Thymus (tissue), 11 donors: ENCODE data around the gene LOXL3. TPM values are rescaled to one million over a fixed set of nuclear protein-coding genes. Genes with fewer than 3 reads are reported as not detected.

Source experiments
- DNase-seq, 9 donors: peaks; one replicate each; pipeline ENCODE4 v3.0.0-alpha.2; 2013; ENCODE audit warnings: low spot score in 9 of 9, low read depth in 6 of 9, missing footprints in 1 of 9
- H3K27ac ChIP-seq, 2 donors: one replicate each; pipeline ENCODE4 v1.5.1; 2013; ENCODE audit warnings: control low read depth in 1 of 2, low read depth in 1 of 2, low read length in 1 of 2, mild to moderate bottlenecking in 1 of 2, moderate library complexity in 1 of 2
- H3K27me3 ChIP-seq, 2 donors: one replicate each; pipeline ENCODE4 v1.5.1; 2013; ENCODE audit warnings: low read length in 1 of 2; ENCODE audit not compliant: control insufficient read depth in 2 of 2, insufficient read depth in 1 of 2
- H3K36me3 ChIP-seq, 2 donors: one replicate each; pipeline ENCODE4 v1.5.1; 2013; ENCODE audit warnings: low read length in 1 of 2, mild to moderate bottlenecking in 1 of 2, moderate library complexity in 1 of 2; ENCODE audit not compliant: control insufficient read depth in 2 of 2, insufficient read depth in 2 of 2
- H3K4me1 ChIP-seq, 2 donors: one replicate each; pipeline ENCODE4 v1.5.1; 2013; ENCODE audit warnings: low read length in 2 of 2; ENCODE audit not compliant: control insufficient read depth in 2 of 2, insufficient read depth in 2 of 2
- H3K4me3 ChIP-seq, 2 donors: one replicate each; pipeline ENCODE4 v1.5.1; 2013; ENCODE audit warnings: low read length in 2 of 2, control low read depth in 1 of 2, mild to moderate bottlenecking in 1 of 2
- H3K9me3 ChIP-seq, 2 donors: one replicate each; pipeline ENCODE4 v1.5.1; 2013; ENCODE audit warnings: low read length in 1 of 2, mild to moderate bottlenecking in 1 of 2; ENCODE audit not compliant: control insufficient read depth in 2 of 2, insufficient read depth in 1 of 2
- WGBS: extraction: QIAGEN DNeasy Blood & Tissue Kit; methylation state at CpG from one replicate; pipeline ENCODE4 v1.1.7; 2013; 5-methylcytosine and 5-hydroxymethylcytosine counted together
- polyA plus RNA-seq: library from polyadenylated mRNA; stranded (reverse); fragments of 200-250 nt; gene quantifications from one replicate; pipeline ENCODE4 v1.2.3, GENCODE V29; 2013
- total RNA-seq: library from RNA; stranded (reverse); fragments of 120-200 nt; gene quantifications from one replicate; pipeline ENCODE4 v1.2.4, GENCODE V29; 2013
- donor health status: healthy.

Gene LOXL3
- total and polyA plus RNA-seq, 2 donors, result 1.4 to 1.6 TPM

GRCh38 chr2:74526649-74527230 is 27.0 kb downstream of the LOXL3 start:
- Histone ChIP-seq H3K9me3 (peaks cover 3 to 7% of the 10 kb centered on the region in 2 donors), H3K27ac (no peak overlapping the region), H3K36me3 (peaks cover 29 to 32% of the 10 kb centered on the region in 2 donors), H3K4me3 (no peak overlapping the region), H3K27me3 (peaks cover 0 to 10% of the 10 kb centered on the region in 2 donors), H3K4me1 (peaks cover 21 to 31% of the 10 kb centered on the region in 2 donors)
- DNase-seq, result no peak
- WGBS, result 98% methylated on average over 11 of the region's 11 CpGs

DNA sequence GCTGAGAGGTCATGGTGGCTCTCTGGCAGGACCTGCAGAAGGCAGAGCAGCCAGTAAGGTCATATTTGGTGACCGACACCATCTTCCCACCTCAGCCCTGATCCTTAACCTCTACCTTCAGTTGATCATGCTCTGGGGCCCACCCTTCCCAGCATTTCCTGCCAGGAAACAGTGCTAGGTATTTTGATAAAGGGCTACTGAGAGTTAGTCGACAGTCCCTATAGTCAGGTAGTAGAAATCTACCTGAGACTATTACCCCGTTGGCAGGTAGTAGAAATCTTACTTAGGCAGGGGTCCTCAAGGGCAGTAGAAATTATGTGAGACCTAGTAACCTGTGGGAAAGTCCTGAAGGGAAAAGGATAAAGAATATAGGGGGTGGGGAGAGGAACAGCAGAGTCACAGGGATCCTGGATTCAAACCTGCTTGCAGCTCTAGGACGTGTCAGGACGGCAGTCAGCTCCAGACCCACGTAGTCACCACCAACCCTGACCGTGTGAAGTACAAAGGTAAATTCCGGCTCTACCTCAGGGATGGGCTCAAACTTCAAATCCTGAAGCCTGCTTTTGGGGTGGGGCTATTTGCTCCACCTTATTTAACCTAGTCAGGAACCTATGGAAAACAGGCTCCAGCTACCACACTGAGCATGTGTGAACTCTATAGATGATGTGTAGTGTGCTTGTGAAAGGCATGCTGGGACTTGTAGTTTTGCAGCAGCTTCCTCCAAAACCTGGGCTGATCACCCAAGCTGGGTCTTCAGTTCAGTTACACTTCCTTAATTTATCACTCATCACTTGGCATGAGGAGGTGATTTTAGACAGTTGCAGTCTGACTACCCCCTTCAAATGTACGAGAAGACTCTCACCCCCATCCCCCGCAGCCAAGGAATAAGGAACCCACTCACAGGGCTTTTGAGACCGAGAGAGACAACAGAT is 27.8 kb downstream of the LOXL3 start, which contains the start of gene DQX1:
Gene DQX1, minus strand, starts transcription at position 515 of the 932 bp plus-strand sequence. Its CDS starts 502 bp downstream, at position 13.
- DNase-seq, result peak in 1 of 9 donors; percentile 56
- H3K27me3 ChIP-seq, result peaks cover 0 to 16% of the 10 kb centered on the region in 2 donors
- H3K36me3 ChIP-seq, result peaks cover 22 to 28% of the 10 kb centered on the region in 2 donors
- peaks cover 16 to 24% of the 10 kb centered on the region in 2 donors for H3K4me1 ChIP-seq
- H3K4me3 ChIP-seq, result no peak within 1 kb of the TSS
- WGBS, result 91% methylated on average over 11 of the region's 11 CpGs
- H3K9me3 ChIP-seq, result peaks cover 3 to 7% of the 10 kb centered on the region in 2 donors
- no peak within 1 kb of the TSS for H3K27ac ChIP-seq

GRCh38 chr2:74524955-74525716 is 28.6 kb downstream of the LOXL3 start:
- Histone ChIP-seq H3K4me1 (peaks cover 11 to 17% of the 10 kb centered on the region in 2 donors), H3K27me3 (peaks cover 0 to 24% of the 10 kb centered on the region in 2 donors), H3K36me3 (peaks cover 20 to 28% of the 10 kb centered on the region in 2 donors), H3K4me3 (no peak overlapping the region), H3K27ac (no peak overlapping the region), H3K9me3 (peaks cover 3 to 7% of the 10 kb centered on the region in 2 donors)
- WGBS, result 98% methylated on average over 10 of the region's 10 CpGs
- DNase-seq, result no peak

- Histone ChIP-seq H3K4me1 (peaks cover 11 to 16% of the 10 kb centered on the region in 2 donors), H3K27me3 (peaks cover 6 to 34% of the 10 kb centered on the region in 2 donors), H3K9me3 (peaks cover 3 to 7% of the 10 kb centered on the region in 2 donors), H3K36me3 (peaks cover 20 to 28% of the 10 kb centered on the region in 2 donors), H3K27ac (no peak overlapping the region), H3K4me3 (no peak overlapping the region)
- 96% methylated on average over 9 of the region's 9 CpGs for WGBS
- no peak for DNase-seq
Observed at GRCh38 chr2:74524005-74524404, 29.7 kb downstream of the LOXL3 start.

DNA sequence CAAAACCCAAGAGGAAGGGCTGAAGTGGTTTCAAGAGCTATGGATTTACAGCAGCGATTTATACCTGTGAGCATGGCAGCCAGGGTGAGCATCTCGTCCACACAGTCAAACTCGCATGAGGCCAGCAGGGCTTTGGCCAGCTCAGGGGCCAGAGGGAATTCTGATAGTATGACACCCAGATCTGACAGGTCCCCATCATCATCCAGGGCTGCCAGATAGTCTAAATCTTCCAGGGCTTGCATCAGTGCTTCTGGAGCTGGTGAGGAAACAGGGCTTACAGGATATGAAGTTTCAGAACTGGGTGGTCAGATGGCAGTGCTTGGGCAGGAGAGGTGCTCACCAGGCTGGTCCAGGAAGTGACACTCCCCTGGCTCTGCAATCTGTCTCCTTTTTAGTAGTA is 31.2 kb downstream of the LOXL3 start:
- no peak for DNase-seq
- Histone ChIP-seq H3K4me3 (no peak overlapping the region), H3K27ac (no peak overlapping the region), H3K4me1 (peaks cover 0 to 3% of the 10 kb centered on the region in 2 donors), H3K9me3 (peaks cover 3 to 7% of the 10 kb centered on the region in 2 donors), H3K27me3 (peaks cover 11 to 48% of the 10 kb centered on the region in 2 donors), H3K36me3 (peaks cover 13 to 19% of the 10 kb centered on the region in 2 donors)
- 94% methylated on average over 3 of the region's 3 CpGs for WGBS

DNA sequence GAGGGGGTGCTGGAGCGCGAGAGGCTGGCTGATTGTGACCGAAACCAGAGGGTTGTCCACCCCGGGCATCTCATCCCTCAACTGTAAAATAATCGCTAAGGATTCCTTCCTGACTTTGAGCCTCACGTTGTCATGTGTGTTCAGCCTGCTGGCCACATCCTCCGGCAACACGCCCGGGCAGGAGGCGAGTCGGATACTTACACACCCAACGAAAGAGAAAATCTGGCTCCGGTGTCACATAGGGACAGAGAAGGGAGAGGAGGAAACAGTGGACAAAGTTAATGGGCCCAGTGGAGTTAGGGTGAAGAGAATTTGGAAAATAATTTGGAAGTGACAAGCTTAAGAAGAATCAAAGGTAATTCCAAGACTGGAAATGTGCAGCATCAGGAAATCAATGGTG is 37.1 kb downstream of the LOXL3 start:
- H3K27me3 ChIP-seq, result peaks cover 60 to 96% of the 10 kb centered on the region in 2 donors
- H3K27ac ChIP-seq, result no peak overlapping the region
- WGBS, result 75% methylated on average over 13 of the region's 13 CpGs
- DNase-seq, result no peak
- peak overlapping the region in 1 of 2 donors; percentile 50 for H3K4me3 ChIP-seq
- H3K9me3 ChIP-seq, result peaks cover 0 to 21% of the 10 kb centered on the region in 2 donors
- H3K4me1 ChIP-seq, result peaks cover 13 to 32% of the 10 kb centered on the region in 2 donors
- H3K36me3 ChIP-seq, result no peaks in the 10 kb centered on the region

- H3K9me3 ChIP-seq, result peaks cover 0 to 21% of the 10 kb centered on the region in 2 donors
- peak overlapping the region; percentile 10 to 50 for H3K4me3 ChIP-seq
- H3K27me3 ChIP-seq, result peaks cover 65 to 96% of the 10 kb centered on the region in 2 donors
- no peak overlapping the region for H3K27ac ChIP-seq
- DNase-seq, result peak in 5 of 9 donors; percentile 44 to 78 (median 65)
- no peaks in the 10 kb centered on the region for H3K36me3 ChIP-seq
- 4% methylated on average over 72 of the region's 72 CpGs for WGBS
- H3K4me1 ChIP-seq, result peaks cover 13 to 32% of the 10 kb centered on the region in 2 donors
Observed at GRCh38 chr2:74515981-74516633, 37.6 kb downstream of the LOXL3 start.

- DNase-seq, result peak in 1 of 9 donors; percentile 33
- WGBS, result 5% methylated on average over 60 of the region's 60 CpGs
- no peak overlapping the region for H3K27ac ChIP-seq
- H3K4me1 ChIP-seq, result peaks cover 13 to 32% of the 10 kb centered on the region in 2 donors
- peaks cover 0 to 21% of the 10 kb centered on the region in 2 donors for H3K9me3 ChIP-seq
- peak overlapping the region; percentile 13 to 50 for H3K4me3 ChIP-seq
- H3K36me3 ChIP-seq, result no peaks in the 10 kb centered on the region
- H3K27me3 ChIP-seq, result peaks cover 70 to 98% of the 10 kb centered on the region in 2 donors
Observed at GRCh38 chr2:74515271-74515980, 38.3 kb downstream of the LOXL3 start.
